ENCODE data around the gene ASF1B.

Gene ASF1B

GRCh38 chr19:14112809-14113385, 23.5 kb downstream of the ASF1B start:
- no peak for DNase-seq (ENCODE audit: low spot score in 2 of 2)
- no peak for ATAC-seq
- peaks cover 12% of the 10 kb centered on the region for H3K36me3 Mint-ChIP-seq
- H3K27ac Mint-ChIP-seq, result peak overlapping the region; percentile 34
- no peak overlapping the region for H3K4me3 Mint-ChIP-seq
- no peaks in the 10 kb centered on the region for H3K9me3 Mint-ChIP-seq
- H3K4me1 Mint-ChIP-seq, result peaks cover 23% of the 10 kb centered on the region

- Mint-ChIP-seq H3K36me3 (peaks cover 12% of the 10 kb centered on the region), H3K4me3 (no peak overlapping the region), H3K27ac (no peak overlapping the region), H3K9me3 (no peaks in the 10 kb centered on the region), H3K4me1 (peaks cover 23% of the 10 kb centered on the region)
- DNase-seq (ENCODE audit: low spot score in 2 of 2) (no peak), ATAC-seq (no peak)
These were observed 24.2 kb downstream of the ASF1B start for GRCh38 chr19:14112051-14112808.

DNA sequence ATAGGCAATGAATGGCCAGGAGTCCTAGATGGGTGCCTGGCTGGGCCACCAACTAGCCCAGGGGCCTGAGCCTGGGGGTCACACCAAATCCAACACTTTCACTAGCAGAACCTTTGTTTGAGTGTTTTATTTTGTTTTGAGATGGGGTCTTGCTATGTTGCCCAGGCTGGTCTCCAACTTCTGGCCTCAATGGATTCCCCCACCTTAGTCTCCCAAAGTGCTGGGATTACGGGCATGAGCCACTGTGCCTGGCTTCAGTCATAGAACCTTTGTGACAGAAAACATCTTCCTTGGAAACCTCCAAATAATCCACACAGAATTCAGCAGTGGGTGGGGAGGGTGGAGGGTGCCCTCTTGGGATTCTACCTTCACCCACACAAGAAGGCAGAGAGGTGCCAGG, 24.9 kb downstream of the ASF1B start:
- Mint-ChIP-seq H3K27ac (no peak overlapping the region), H3K4me1 (peaks cover 18% of the 10 kb centered on the region), H3K4me3 (no peak overlapping the region), H3K36me3 (peaks cover 9% of the 10 kb centered on the region), H3K9me3 (no peaks in the 10 kb centered on the region)
- no peak for ATAC-seq
- DNase-seq (ENCODE audit: low spot score in 2 of 2), result no peak

DNA sequence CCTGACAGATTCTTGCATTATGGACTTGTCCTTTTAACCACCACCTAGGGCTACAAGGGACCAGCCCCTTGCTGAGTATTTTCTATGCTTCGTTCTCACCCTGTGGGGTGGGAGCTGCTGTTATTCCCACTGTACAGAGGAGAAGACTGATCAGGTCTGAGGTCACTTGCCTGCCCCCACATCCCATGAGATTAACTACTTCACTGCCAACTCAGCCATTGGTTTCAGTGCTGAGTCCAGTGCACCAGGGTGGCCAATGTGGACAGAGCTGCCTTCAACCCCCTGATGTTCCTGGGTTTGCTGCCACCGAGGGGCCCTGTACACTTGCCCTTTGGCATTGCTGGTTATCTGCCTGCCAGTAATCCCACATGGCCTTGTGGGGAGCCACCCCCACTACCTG, 25.7 kb downstream of the ASF1B start:
- H3K27ac Mint-ChIP-seq, result peak overlapping the region; percentile 17
- H3K9me3 Mint-ChIP-seq, result no peaks in the 10 kb centered on the region
- DNase-seq (ENCODE audit: low spot score in 2 of 2) (no peak), ATAC-seq (no peak)
- peaks cover 10% of the 10 kb centered on the region for H3K4me1 Mint-ChIP-seq
- peaks cover 16% of the 10 kb centered on the region for H3K36me3 Mint-ChIP-seq
- H3K4me3 Mint-ChIP-seq, result no peak overlapping the region

DNA sequence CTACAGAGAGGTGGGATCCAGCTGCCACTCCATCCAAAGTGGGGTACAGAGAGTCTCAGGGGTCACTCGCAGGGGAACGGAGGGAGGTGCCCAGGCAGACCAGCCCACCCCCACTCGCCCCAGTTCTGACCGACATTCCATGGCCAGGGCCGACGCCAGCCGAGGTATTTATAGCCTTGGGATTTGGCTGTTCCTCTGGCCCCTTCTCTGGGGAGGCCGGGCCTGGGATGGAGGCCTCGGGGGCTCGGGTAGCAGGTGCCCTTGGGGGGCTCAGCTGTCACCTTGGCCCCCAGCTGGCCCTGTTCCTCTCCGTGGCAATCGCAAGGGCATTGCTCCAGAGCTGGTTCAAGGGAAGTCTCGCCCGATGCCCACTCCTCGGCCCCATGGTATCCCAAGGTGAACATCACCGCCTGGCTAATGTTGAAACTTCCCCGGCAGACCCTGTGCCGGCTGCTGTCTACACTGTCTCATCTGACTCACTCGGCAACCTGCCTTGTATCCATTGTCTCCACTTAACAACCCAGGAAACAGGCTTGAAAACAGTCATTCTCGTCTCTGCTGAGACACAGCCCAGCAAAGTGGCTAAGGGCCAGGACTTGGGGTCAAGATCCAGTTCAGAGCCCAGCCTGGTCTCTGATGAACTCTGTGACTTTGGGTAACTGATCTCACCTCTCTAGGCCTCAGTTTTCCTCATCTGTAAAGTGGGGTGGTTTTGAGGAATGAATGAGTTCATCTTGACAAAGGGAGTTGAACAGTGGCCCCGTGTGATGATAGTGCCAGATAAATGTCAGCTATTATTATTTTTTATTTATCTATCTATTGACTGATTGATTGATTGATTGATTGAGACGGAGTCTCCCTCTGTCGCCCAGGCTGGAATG, 28.6 kb downstream of the ASF1B start:
- H3K4me1 Mint-ChIP-seq, result no peaks in the 10 kb centered on the region
- H3K36me3 Mint-ChIP-seq, result peaks cover 44% of the 10 kb centered on the region
- DNase-seq (ENCODE audit: low spot score in 2 of 2), result no peak
- H3K27ac Mint-ChIP-seq, result no peak overlapping the region
- no peak for ATAC-seq
- H3K9me3 Mint-ChIP-seq, result no peaks in the 10 kb centered on the region
- H3K4me3 Mint-ChIP-seq, result no peak overlapping the region

DNA sequence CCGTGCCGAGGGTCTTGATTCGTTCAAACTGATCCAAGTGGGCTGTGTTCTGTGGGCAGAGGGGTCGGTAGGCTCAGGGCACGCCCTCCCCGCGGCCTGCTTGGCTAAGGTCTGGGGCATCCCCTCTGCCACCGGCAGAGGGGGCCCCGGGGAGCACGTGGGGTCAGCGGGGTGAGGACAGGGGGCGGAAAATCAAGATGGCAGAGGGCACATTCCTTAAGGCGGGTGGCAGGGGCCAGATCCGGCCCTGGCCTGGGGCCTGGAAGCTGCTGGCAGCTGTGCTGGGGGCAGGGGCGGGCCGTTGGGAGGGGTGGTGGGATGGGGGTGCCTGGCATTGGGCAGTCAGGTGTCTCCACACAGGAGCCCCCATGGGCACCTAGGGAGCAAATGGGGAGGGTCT, 29.5 kb downstream of the ASF1B start:
- H3K36me3 Mint-ChIP-seq, result peaks cover 50% of the 10 kb centered on the region
- H3K27ac Mint-ChIP-seq, result no peak overlapping the region
- DNase-seq (ENCODE audit: low spot score in 2 of 2) (no peak), ATAC-seq (no peak)
- no peak overlapping the region for H3K4me3 Mint-ChIP-seq
- H3K9me3 Mint-ChIP-seq, result no peaks in the 10 kb centered on the region
- H3K4me1 Mint-ChIP-seq, result no peaks in the 10 kb centered on the region

DNA sequence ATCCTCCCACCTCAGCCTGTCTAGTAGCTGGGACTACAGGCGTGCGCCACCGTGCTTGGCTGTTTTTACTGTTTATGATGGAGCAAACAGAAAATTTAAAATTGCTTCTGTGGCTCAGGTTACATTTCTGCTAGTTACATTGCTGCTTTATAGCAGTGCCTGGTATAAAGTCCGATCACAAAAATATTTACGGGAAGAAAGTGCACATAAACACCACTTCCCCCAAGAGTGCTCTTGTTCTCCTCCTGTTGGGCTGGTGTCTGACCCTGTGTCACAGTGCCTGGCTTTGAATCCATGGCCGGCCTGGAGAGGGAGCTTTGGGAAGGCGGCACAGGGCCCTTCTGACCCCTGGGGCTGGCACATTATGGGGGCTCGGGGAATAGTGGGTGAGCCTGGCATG, 30.7 kb downstream of the ASF1B start:
- no peak for ATAC-seq
- no peak overlapping the region for H3K27ac Mint-ChIP-seq
- H3K9me3 Mint-ChIP-seq, result no peaks in the 10 kb centered on the region
- no peaks in the 10 kb centered on the region for H3K4me1 Mint-ChIP-seq
- peaks cover 50% of the 10 kb centered on the region for H3K36me3 Mint-ChIP-seq
- DNase-seq (ENCODE audit: low spot score in 2 of 2), result no peak
- H3K4me3 Mint-ChIP-seq, result no peak overlapping the region

- Mint-ChIP-seq H3K4me3 (no peak overlapping the region), H3K27ac (no peak overlapping the region)
These were observed 33.1 kb downstream of the ASF1B start for GRCh38 chr19:14103310-14103709.

DNA sequence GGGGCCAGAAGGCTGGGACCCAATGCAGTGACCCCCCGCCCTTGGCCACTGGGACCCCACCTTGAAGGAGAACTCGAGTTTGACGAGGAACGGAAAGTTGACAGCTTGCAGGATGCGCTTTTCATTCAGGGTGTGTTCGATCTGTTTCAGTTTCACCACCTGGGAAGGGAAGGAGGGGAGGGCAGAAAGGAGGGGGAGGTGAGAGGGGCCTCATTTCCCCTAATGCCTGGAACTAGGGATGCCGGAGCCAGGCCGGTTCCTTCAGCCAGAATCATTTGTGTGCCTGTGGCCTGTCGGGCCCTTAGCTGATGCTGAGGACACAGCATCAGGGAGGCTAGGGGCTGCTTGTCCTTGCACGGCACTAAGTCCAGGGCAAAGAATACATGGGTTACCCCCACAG, 33.6 kb downstream of the ASF1B start:
- H3K9me3 Mint-ChIP-seq, result no peaks in the 10 kb centered on the region
- no peak overlapping the region for H3K27ac Mint-ChIP-seq
- no peaks in the 10 kb centered on the region for H3K4me1 Mint-ChIP-seq
- DNase-seq (ENCODE audit: low spot score in 2 of 2) (no peak), ATAC-seq (no peak)
- H3K4me3 Mint-ChIP-seq, result no peak overlapping the region
- H3K36me3 Mint-ChIP-seq, result peaks cover 69% of the 10 kb centered on the region

More at GRCh38 chr19:14103310-14103709, 33.1 kb downstream of the ASF1B start:
- DNase-seq (ENCODE audit: low spot score in 2 of 2) (no peak), ATAC-seq (no peak)
- no peaks in the 10 kb centered on the region for H3K4me1 Mint-ChIP-seq
- peaks cover 67% of the 10 kb centered on the region for H3K36me3 Mint-ChIP-seq
- no peaks in the 10 kb centered on the region for H3K9me3 Mint-ChIP-seq

DNA sequence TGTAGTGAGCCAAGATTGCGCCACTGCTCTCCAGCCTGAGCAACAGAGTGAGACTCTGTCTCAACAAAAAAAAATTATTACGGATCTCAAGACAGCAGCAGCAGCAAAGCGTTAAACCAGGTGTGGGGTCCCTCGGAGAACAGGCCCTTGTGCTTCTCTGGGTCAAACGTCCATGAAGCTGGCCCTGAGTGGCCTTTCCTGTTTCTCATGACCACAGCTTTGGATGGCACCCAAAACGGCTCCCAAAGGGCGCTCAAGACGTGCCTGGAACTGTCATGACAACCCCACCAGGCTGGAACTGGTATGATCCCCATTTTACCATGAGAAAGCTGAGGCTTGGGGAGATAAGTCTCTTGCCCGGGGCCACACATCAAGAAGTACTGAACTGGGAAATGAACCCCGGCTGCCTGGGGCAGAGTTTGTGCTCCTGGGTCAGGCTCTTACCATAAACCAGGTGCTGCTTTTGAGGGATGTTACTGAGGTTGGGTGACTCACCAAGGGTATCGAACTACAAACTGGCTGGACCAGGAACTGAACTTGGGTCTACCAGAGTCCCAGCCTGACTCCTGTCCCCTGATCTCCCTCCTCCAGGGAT, 34.2 kb downstream of the ASF1B start:
- H3K4me1 Mint-ChIP-seq, result no peaks in the 10 kb centered on the region
- no peak for ATAC-seq
- H3K27ac Mint-ChIP-seq, result no peak overlapping the region
- H3K4me3 Mint-ChIP-seq, result no peak overlapping the region
- no peak for DNase-seq (ENCODE audit: low spot score in 2 of 2)
- H3K36me3 Mint-ChIP-seq, result peaks cover 74% of the 10 kb centered on the region
- no peaks in the 10 kb centered on the region for H3K9me3 Mint-ChIP-seq

DNA sequence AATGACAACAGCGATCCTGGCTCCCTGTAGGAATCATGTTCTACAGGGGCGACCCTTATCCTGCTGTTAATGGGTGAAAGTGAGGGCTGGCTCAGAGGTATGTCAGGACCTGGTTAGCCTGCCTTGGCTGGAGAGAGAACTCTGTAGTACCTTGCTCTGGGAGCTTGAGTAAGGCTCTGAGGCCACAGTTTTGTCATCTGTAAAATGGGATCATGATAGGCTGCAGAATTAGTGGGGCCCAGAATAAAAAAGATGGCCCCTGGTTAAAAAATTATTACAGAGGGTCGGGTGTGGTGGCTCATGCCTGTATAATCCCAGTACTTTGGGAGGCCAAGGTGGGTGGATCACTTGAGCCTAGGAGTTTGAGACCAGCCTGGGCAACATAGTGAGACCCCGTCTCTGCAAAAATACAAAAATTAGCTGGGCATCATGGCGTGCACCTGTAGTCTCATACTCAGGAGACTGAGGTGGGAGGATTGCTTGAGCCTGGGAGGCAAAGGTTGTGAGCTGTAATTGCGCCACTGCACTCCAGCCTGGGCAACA, 35.3 kb downstream of the ASF1B start:
- ATAC-seq, result no peak
- peaks cover 76% of the 10 kb centered on the region for H3K36me3 Mint-ChIP-seq
- H3K4me1 Mint-ChIP-seq, result no peaks in the 10 kb centered on the region
- no peak for DNase-seq (ENCODE audit: low spot score in 2 of 2)
- H3K4me3 Mint-ChIP-seq, result no peak overlapping the region
- no peak overlapping the region for H3K27ac Mint-ChIP-seq
- H3K9me3 Mint-ChIP-seq, result no peaks in the 10 kb centered on the region

- Mint-ChIP-seq H3K4me1 (peaks cover 7% of the 10 kb centered on the region), H3K36me3 (peaks cover 42% of the 10 kb centered on the region), H3K27ac (no peak overlapping the region), H3K9me3 (peaks cover 3% of the 10 kb centered on the region), H3K4me3 (no peak overlapping the region)
- no peak for ATAC-seq
- DNase-seq (ENCODE audit: low spot score in 2 of 2), result no peak
These were observed 38.7 kb downstream of the ASF1B start for GRCh38 chr19:14097532-14098151.

DNA sequence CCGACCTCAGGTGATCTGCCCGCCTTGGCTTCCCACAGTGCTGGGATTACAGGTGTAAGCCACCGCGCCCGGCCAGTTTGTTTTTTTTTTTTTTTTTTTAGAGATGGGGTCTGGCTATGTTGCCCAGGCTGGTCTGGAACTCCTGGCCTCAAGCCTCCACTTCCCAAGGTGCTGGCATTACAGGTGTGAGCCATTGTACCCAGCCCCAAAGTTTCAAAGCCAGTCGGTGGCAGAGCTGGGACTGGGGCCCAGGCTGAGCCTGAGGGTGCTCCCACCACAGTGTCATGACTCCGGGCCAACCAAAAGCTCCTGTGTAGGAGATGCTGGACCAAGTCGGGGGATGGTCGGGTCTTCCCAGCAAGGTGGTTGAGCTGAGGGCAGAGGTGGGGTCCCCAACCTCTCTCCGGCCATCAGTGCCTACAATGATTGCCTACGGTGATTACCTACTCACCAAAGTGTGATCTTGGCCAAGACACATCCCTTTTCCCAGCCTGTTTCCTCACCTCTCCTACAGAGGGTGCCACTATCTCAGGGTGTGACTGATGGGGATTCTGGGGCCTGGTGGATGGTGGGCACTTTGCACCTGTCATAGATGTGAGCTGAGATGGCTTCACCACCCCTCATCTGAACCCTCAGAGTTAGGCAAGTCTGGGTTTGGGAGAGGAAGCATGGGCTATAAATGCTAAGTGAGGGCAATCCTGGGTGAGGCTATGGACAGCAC, 40.0 kb downstream of the ASF1B start:
- Mint-ChIP-seq H3K36me3 (peaks cover 48% of the 10 kb centered on the region), H3K27ac (peak overlapping the region; percentile 32)

GRCh38 chr19:14094854-14095253, 41.5 kb downstream of the ASF1B start:
- H3K4me1 Mint-ChIP-seq, result peaks cover 19% of the 10 kb centered on the region
- H3K27ac Mint-ChIP-seq, result no peak overlapping the region
- peaks cover 3% of the 10 kb centered on the region for H3K9me3 Mint-ChIP-seq
- DNase-seq (ENCODE audit: low spot score in 2 of 2), result no peak
- no peak overlapping the region for H3K4me3 Mint-ChIP-seq
- H3K36me3 Mint-ChIP-seq, result peaks cover 44% of the 10 kb centered on the region
- ATAC-seq, result no peak

More for the DNA sequence above, 40.0 kb downstream of the ASF1B start:
- no peak for DNase-seq (ENCODE audit: low spot score in 2 of 2)
- Mint-ChIP-seq H3K4me3 (no peak overlapping the region), H3K4me1 (peaks cover 16% of the 10 kb centered on the region), H3K9me3 (peaks cover 3% of the 10 kb centered on the region)
- ATAC-seq, result no peak

All from stimulated activated effector memory CD8-positive, alpha-beta T cell treated with anti-CD3 and anti-CD28 coated beads, Interleukin-12 subunit alpha, Interleukin-12 subunit beta, amount 100 ng/mL, for 72 hours (primary cell).